Activated T-helper 17 cell treated with anti-CD3 and anti-CD28 coated beads, Interleukin-2, amount 50 U/mL, for 72 hours (primary cell): ENCODE measurements around the gene MRPL43. TPM values are rescaled to one million over a fixed set of nuclear protein-coding genes. Genes with fewer than 3 reads are reported as not detected.
"Not testable (repeated sequence)": the region's sequence is repeated elsewhere in the genome, so short reads cannot be mapped to it uniquely, and the experiment has no call there.

Source experiments
- ATAC-seq: fragments of 150-1000 bp; cut with Tn5 transposase; replicated peaks from 2 replicates; pipeline ENCODE4 v1.10.0; 2021; ENCODE audit warnings: mild to moderate bottlenecking, moderate library complexity
- H3K27ac Mint-ChIP-seq: one replicate; pipeline ENCODE4 v1.8.0; 2022; ENCODE audit warnings: mixed read lengths
- H3K27me3 Mint-ChIP-seq: one replicate; pipeline ENCODE4 v1.8.0; 2022; ENCODE audit warnings: mixed read lengths
- H3K36me3 Mint-ChIP-seq: one replicate; pipeline ENCODE4 v1.8.0; 2022; ENCODE audit warnings: low read depth, mild to moderate bottlenecking, mixed read lengths
- H3K4me1 Mint-ChIP-seq: one replicate; pipeline ENCODE4 v1.8.0; 2022; ENCODE audit warnings: mixed read lengths
- H3K4me3 Mint-ChIP-seq: one replicate; pipeline ENCODE4 v1.8.0; 2022; ENCODE audit warnings: mild to moderate bottlenecking, mixed read lengths
- H3K9me3 Mint-ChIP-seq: one replicate; pipeline ENCODE4 v1.8.0; 2022; ENCODE audit warnings: mixed read lengths
- total RNA-seq, 2 donors: library from RNA; stranded (reverse); gene quantifications; one replicate each; pipeline ENCODE4 v1.2.3, GENCODE V29; 2022

The MRPL43 gene
- 10 to 100 TPM; 50.1 to 58.7 TPM for total RNA-seq

GRCh38 chr10:100986952-100987684 is at the start of gene MRPL43, which contains the start of gene TWNK:
TSS of gene MRPL43 (minus strand) at chr10:100987497. CDS start at chr10:100987443, 54 bp downstream.
TSS of gene TWNK (plus strand) at chr10:100987543. CDS start at chr10:100988211, 668 bp downstream.
- H3K4me1 Mint-ChIP-seq: peaks cover 26% of the 10 kb centered on the region
- peak within 1 kb of the TSS; percentile 100 for H3K4me3 Mint-ChIP-seq
- ATAC-seq: peak; percentile 99
- H3K9me3 Mint-ChIP-seq: no peaks in the 10 kb centered on the region
- H3K36me3 Mint-ChIP-seq: peaks cover 46% of the 10 kb centered on the region
- no peaks in the 10 kb centered on the region for H3K27me3 Mint-ChIP-seq
- H3K27ac Mint-ChIP-seq: peak within 1 kb of the TSS; percentile 95

GRCh38 chr10:101036726-101037125 is 49.4 kb upstream of the MRPL43 start:
- Mint-ChIP-seq H3K4me3 (no peak overlapping the region), H3K36me3 (peaks cover 66% of the 10 kb centered on the region), H3K4me1 (peaks cover 19% of the 10 kb centered on the region), H3K27me3 (no peaks in the 10 kb centered on the region), H3K27ac (no peak overlapping the region), H3K9me3 (no peaks in the 10 kb centered on the region)
- ATAC-seq: no peak

- Mint-ChIP-seq H3K27me3 (no peaks in the 10 kb centered on the region), H3K9me3 (no peaks in the 10 kb centered on the region), H3K4me1 (peaks cover 16% of the 10 kb centered on the region), H3K27ac (no peak overlapping the region), H3K4me3 (no peak overlapping the region), H3K36me3 (peaks cover 72% of the 10 kb centered on the region)
- ATAC-seq: no peak
Observed at GRCh38 chr10:101035916-101036702, 48.8 kb upstream of the MRPL43 start.

- Mint-ChIP-seq H3K27ac (no peak overlapping the region), H3K27me3 (no peaks in the 10 kb centered on the region), H3K4me1 (peaks cover 13% of the 10 kb centered on the region), H3K9me3 (no peaks in the 10 kb centered on the region), H3K4me3 (no peak overlapping the region), H3K36me3 (peaks cover 73% of the 10 kb centered on the region)
- ATAC-seq: no peak
Observed at GRCh38 chr10:101035314-101035713, 48.0 kb upstream of the MRPL43 start.

GRCh38 chr10:101034404-101034803 is 47.1 kb upstream of the MRPL43 start:
- ATAC-seq, H3K27ac Mint-ChIP-seq, H3K27me3 Mint-ChIP-seq, H3K9me3 Mint-ChIP-seq: not testable (repeated sequence)
- Mint-ChIP-seq H3K36me3 (peaks cover 73% of the 10 kb centered on the region), H3K4me3 (peak overlapping the region; percentile 94), H3K4me1 (peaks cover 13% of the 10 kb centered on the region)

- peak overlapping the region; percentile 94 for H3K27ac Mint-ChIP-seq
- H3K4me1 Mint-ChIP-seq: peaks cover 13% of the 10 kb centered on the region
- H3K36me3 Mint-ChIP-seq: peaks cover 66% of the 10 kb centered on the region
- no peaks in the 10 kb centered on the region for H3K27me3 Mint-ChIP-seq
- no peak for ATAC-seq
- H3K4me3 Mint-ChIP-seq: peak overlapping the region; percentile 94
- H3K9me3 Mint-ChIP-seq: no peaks in the 10 kb centered on the region
Observed at GRCh38 chr10:101033276-101033675, 46.0 kb upstream of the MRPL43 start.

GRCh38 chr10:101032637-101033224 is 45.4 kb upstream of the MRPL43 start:
- H3K27me3 Mint-ChIP-seq: no peaks in the 10 kb centered on the region
- peaks cover 60% of the 10 kb centered on the region for H3K36me3 Mint-ChIP-seq
- H3K4me1 Mint-ChIP-seq: peaks cover 13% of the 10 kb centered on the region
- no peaks in the 10 kb centered on the region for H3K9me3 Mint-ChIP-seq
- H3K4me3 Mint-ChIP-seq: peak overlapping the region; percentile 94
- ATAC-seq: peak; percentile 74
- peak overlapping the region; percentile 94 for H3K27ac Mint-ChIP-seq

- H3K9me3 Mint-ChIP-seq: no peaks in the 10 kb centered on the region
- H3K36me3 Mint-ChIP-seq: peaks cover 53% of the 10 kb centered on the region
- H3K27me3 Mint-ChIP-seq: no peaks in the 10 kb centered on the region
- peak; percentile 57 for ATAC-seq
- H3K4me3 Mint-ChIP-seq: peak overlapping the region; percentile 94
- H3K4me1 Mint-ChIP-seq: peaks cover 13% of the 10 kb centered on the region
- H3K27ac Mint-ChIP-seq: peak overlapping the region; percentile 94
Observed at GRCh38 chr10:101031796-101032636, 44.7 kb upstream of the MRPL43 start.

- no peaks in the 10 kb centered on the region for H3K27me3 Mint-ChIP-seq
- peak within 1 kb of the TSS; percentile 94 for H3K27ac Mint-ChIP-seq
- H3K4me1 Mint-ChIP-seq: peaks cover 13% of the 10 kb centered on the region
- peak; percentile 78 for ATAC-seq
- no peaks in the 10 kb centered on the region for H3K9me3 Mint-ChIP-seq
- peaks cover 46% of the 10 kb centered on the region for H3K36me3 Mint-ChIP-seq
- peak within 1 kb of the TSS; percentile 94 for H3K4me3 Mint-ChIP-seq
Observed at GRCh38 chr10:101031128-101031795, 44.0 kb upstream of the MRPL43 start, which contains the start of the genes PDZD7 and SFXN3. TSS of gene PDZD7 (minus strand) at chr10:101031129. CDS start at chr10:101030219, 910 bp downstream. TSS of gene SFXN3 (plus strand) at chr10:101031234. CDS start at chr10:101034695, 3,461 bp downstream.

- ATAC-seq: no peak
- Mint-ChIP-seq H3K9me3 (no peaks in the 10 kb centered on the region), H3K4me3 (peak overlapping the region; percentile 94), H3K27me3 (no peaks in the 10 kb centered on the region), H3K4me1 (peaks cover 13% of the 10 kb centered on the region), H3K27ac (peak overlapping the region; percentile 94), H3K36me3 (peaks cover 39% of the 10 kb centered on the region)
Observed at GRCh38 chr10:101030496-101031127, 43.3 kb upstream of the MRPL43 start.

- Mint-ChIP-seq H3K9me3 (no peaks in the 10 kb centered on the region), H3K36me3 (peaks cover 30% of the 10 kb centered on the region), H3K27ac (no peak overlapping the region), H3K4me3 (no peak overlapping the region), H3K4me1 (peaks cover 13% of the 10 kb centered on the region), H3K27me3 (no peaks in the 10 kb centered on the region)
- no peak for ATAC-seq
Observed at GRCh38 chr10:101029520-101030295, 42.4 kb upstream of the MRPL43 start.

- Mint-ChIP-seq H3K36me3 (peaks cover 23% of the 10 kb centered on the region), H3K4me1 (peaks cover 12% of the 10 kb centered on the region)
- ATAC-seq: no peak
Observed at GRCh38 chr10:101028446-101029337, 41.4 kb upstream of the MRPL43 start.

More at GRCh38 chr10:101028446-101029337, 41.4 kb upstream of the MRPL43 start:
- H3K27me3 Mint-ChIP-seq: no peaks in the 10 kb centered on the region
- no peaks in the 10 kb centered on the region for H3K9me3 Mint-ChIP-seq
- H3K4me3 Mint-ChIP-seq: no peak overlapping the region
- no peak overlapping the region for H3K27ac Mint-ChIP-seq
